GM23338 (cell line): ENCODE data around the gene DCAF4. TPM values are rescaled to one million over a fixed set of nuclear protein-coding genes. Genes with fewer than 3 reads are reported as not detected.

Experiments
- ATAC-seq: fragments of 200-7000 bp; cut with Tn5 transposase; 3 replicates; pipeline ENCODE4 v1.9.1; 2020
- DNase-seq: peaks from one replicate; pipeline ENCODE4 v3.0.0-alpha.2; 2015; ENCODE audit warnings: low spot score
- H2AFZ ChIP-seq: fragments of 200-600 bp; sonication (generic); 2 replicates; pipeline ENCODE4 v1.8.0; 2016; ENCODE audit warnings: antibody characterized with exemption, mild to moderate bottlenecking, moderate library complexity
- H3F3A ChIP-seq: fragments of 200-600 bp; sonication (generic); replicated peaks from 2 replicates; pipeline ENCODE4 v1.8.0; 2017; ENCODE audit warnings: antibody characterized with exemption, mixed run types, low read depth
- H3K27ac ChIP-seq: fragments of 200-600 bp; sonication (generic); 2 replicates; pipeline ENCODE4 v1.6.1; 2016; ENCODE audit warnings: low read depth
- H3K27me3 ChIP-seq: fragments of 200-600 bp; sonication (generic); 2 replicates; pipeline ENCODE4 v1.8.0; 2016; ENCODE audit warnings: mild to moderate bottlenecking, mixed run types, moderate library complexity; ENCODE audit not compliant: insufficient read depth
- H3K36me3 ChIP-seq: fragments of 200-600 bp; sonication (generic); 2 replicates; pipeline ENCODE4 v1.8.0; 2016; ENCODE audit warnings: mild to moderate bottlenecking; ENCODE audit not compliant: insufficient read depth
- H3K4me1 ChIP-seq: fragments of 200-600 bp; sonication (generic); 2 replicates; pipeline ENCODE4 v1.8.0; 2016; ENCODE audit warnings: mild to moderate bottlenecking, moderate library complexity; ENCODE audit not compliant: insufficient read depth
- H3K4me2 ChIP-seq: fragments of 200-600 bp; sonication (generic); 2 replicates; pipeline ENCODE4 v1.7.1; 2017; ENCODE audit warnings: mixed run types
- H3K4me3 ChIP-seq: fragments of 200-600 bp; sonication (generic); 2 replicates; pipeline ENCODE4 v1.6.1; 2016; ENCODE audit warnings: mixed run types
- H3K79me2 ChIP-seq: fragments of 200-600 bp; sonication (generic); replicated peaks from 2 replicates; pipeline ENCODE4 v1.8.0; 2017; ENCODE audit warnings: mild to moderate bottlenecking; ENCODE audit not compliant: insufficient read depth
- H3K9me2 ChIP-seq: fragments of 200-600 bp; sonication (generic); 2 replicates; pipeline ENCODE4 v1.8.0; 2017; ENCODE audit not compliant: insufficient read depth
- H4K20me1 ChIP-seq: fragments of 200-600 bp; sonication (generic); replicated peaks from 2 replicates; pipeline ENCODE4 v1.8.0; 2017; ENCODE audit warnings: mild to moderate bottlenecking; ENCODE audit not compliant: insufficient read depth
- H3K27ac Mint-ChIP-seq: 2 replicates; pipeline ENCODE4 v1.8.0; 2020; ENCODE audit warnings: inconsistent platforms, mild to moderate bottlenecking, moderate library complexity, mixed read lengths
- H3K27me3 Mint-ChIP-seq: 3 replicates; pipeline ENCODE4 v1.8.0; 2022; ENCODE audit warnings: low read depth, mild to moderate bottlenecking, moderate library complexity, mixed read lengths, inconsistent platforms; ENCODE audit not compliant: insufficient read depth, poor library complexity
- H3K36me3 Mint-ChIP-seq: 3 replicates; pipeline ENCODE4 v1.8.0; 2021; ENCODE audit warnings: low read depth, mild to moderate bottlenecking, inconsistent platforms, moderate library complexity, mixed read lengths
- H3K4me1 Mint-ChIP-seq: 3 replicates; pipeline ENCODE4 v1.8.0; 2020; ENCODE audit warnings: mild to moderate bottlenecking, inconsistent platforms, mixed read lengths
- H3K4me3 Mint-ChIP-seq: 3 replicates; pipeline ENCODE4 v1.8.0; 2021; ENCODE audit warnings: moderate library complexity, mild to moderate bottlenecking, inconsistent platforms, mixed read lengths
- H3K9me3 Mint-ChIP-seq: 3 replicates; pipeline ENCODE4 v1.8.0; 2020; ENCODE audit warnings: moderate library complexity, mild to moderate bottlenecking, inconsistent platforms, mixed read lengths
- CTCF ChIP-seq, 2 experiments: fragments of 200-600 bp in 1 of 2; sonication (generic) in 1 of 2; conservative IDR thresholded peaks; 2 replicates each; pipeline versions ENCODE4 v1.5.1 to v1.6.1; 2016 to 2017; ENCODE audit warnings: antibody characterized with exemption in 2 of 2, low read depth in 2 of 2, mild to moderate bottlenecking in 2 of 2, moderate library complexity in 1 of 2
- ETS1 ChIP-seq: IDR thresholded peaks from 2 replicates; pipeline ENCODE4 v1.6.1; 2016; ENCODE audit warnings: antibody characterized with exemption
- EZH2 ChIP-seq: fragments of 200-600 bp; sonication (generic); IDR thresholded peaks from one replicate; pipeline ENCODE4 v1.8.0; 2017; ENCODE audit warnings: antibody characterized with exemption, mild to moderate bottlenecking, low read depth; ENCODE audit not compliant: unreplicated experiment
- EZH2phosphoT487 ChIP-seq: fragments of 200-600 bp; sonication (generic); IDR thresholded peaks from one replicate; pipeline ENCODE4 v1.8.1; 2018; ENCODE audit warnings: antibody characterized with exemption; ENCODE audit not compliant: unreplicated experiment
- JUNB ChIP-seq: IDR thresholded peaks from one replicate; pipeline ENCODE4 v1.6.1; 2016; ENCODE audit warnings: antibody characterized with exemption; ENCODE audit not compliant: unreplicated experiment
- NANOG ChIP-seq: IDR thresholded peaks from 2 replicates; pipeline ENCODE4 v1.6.1; 2016; ENCODE audit warnings: antibody characterized with exemption, borderline replicate concordance
- POLR2AphosphoS5 ChIP-seq: IDR thresholded peaks from 2 replicates; pipeline ENCODE4 v1.6.1; 2016; ENCODE audit warnings: antibody characterized with exemption, low read depth
- ZNF114 ChIP-seq: fragments of 250-450 bp; sonication (Bioruptor Pico); IDR thresholded peaks from 2 replicates; pipeline ENCODE4 v1.5.0; 2020; ENCODE audit warnings: mild to moderate bottlenecking, moderate library complexity
- ZNF331 ChIP-seq: fragments of 250-450 bp; sonication (Bioruptor Pico); IDR thresholded peaks from 2 replicates; pipeline ENCODE4 v1.5.0; 2020; ENCODE audit warnings: low read depth, mild to moderate bottlenecking, moderate library complexity
- ZNF462 ChIP-seq: fragments of 250-450 bp; sonication (Bioruptor Pico); IDR thresholded peaks from 2 replicates; pipeline ENCODE4 v1.5.0; 2020; ENCODE audit warnings: mild to moderate bottlenecking, moderate library complexity
- polyA plus RNA-seq: library from polyadenylated mRNA; unstranded; fragments of >200 nt; fragmentation: Nextera tagmentation; extraction: Ambion mirVana; gene quantifications from 2 replicates; pipeline ENCODE4 v1.2.1, GENCODE V29; 2016
- total RNA-seq: library from RNA; depleted of rRNA; stranded (reverse); fragments of >200 nt; shearing (Covaris generic); gene quantifications from 2 replicates; pipeline ENCODE4 v1.2.3, GENCODE V29; 2014

DCAF4 gene
- total and polyA plus RNA-seq, 2 experiments from 2014 or later = 17.5 to 39.3 TPM

GRCh38 chr14:72889366-72889765 is 36.9 kb upstream of the DCAF4 start (continued):
- TF ChIP-seq ZNF462 (no peak), ZNF331 (CRISPR knock-in tag) (no peak), JUNB (no peak), EZH2 (no peak), NANOG (no peak), ZNF114 (CRISPR knock-in tag) (no peak), EZH2phosphoT487 (no peak)

GRCh38 chr14:72891666-72892102 is 34.6 kb upstream of the DCAF4 start:
- Mint-ChIP-seq H3K27ac (no peak overlapping the region), H3K27me3 (peaks cover 54% of the 10 kb centered on the region), H3K36me3 (no peaks in the 10 kb centered on the region; the same call in none of the 3 replicates), H3K4me1 (peaks cover 53% of the 10 kb centered on the region), H3K4me3 (peak overlapping the region; percentile 80), H3K9me3 (peaks cover 5% of the 10 kb centered on the region; the same call in 2 of the 3 replicates)
- Histone ChIP-seq H3K4me2 (peak overlapping the region; percentile 93), H3K36me3 (no peaks in the 10 kb centered on the region), H4K20me1 (no peaks in the 10 kb centered on the region), H2AFZ (no peak overlapping the region), H3K4me3 (peak overlapping the region; percentile 85), H3K79me2 (no peaks in the 10 kb centered on the region), H3K27me3 (peaks cover 70% of the 10 kb centered on the region), H3K4me1 (peaks cover 48% of the 10 kb centered on the region), H3K27ac (no peak overlapping the region), H3K9me2 (0 out of 2 replicates have a peak, but pooled peaks cover 2% of the 10 kb centered on the region), H3F3A (peaks cover 7% of the 10 kb centered on the region; the same call in 1 of the 2 replicates)
- DNase-seq (no peak), ATAC-seq (no peak; the same call in 2 of the 3 replicates)
- no peak for TF ChIP-seq CTCF (conservative IDR thresholded peaks at IDR 0.05; ENCODE audit: low read depth in 2 of 2)
- no peak for TF ChIP-seq ZNF331 (CRISPR knock-in tag)
- no peak for TF ChIP-seq POLR2AphosphoS5
- no peak for TF ChIP-seq ETS1
